ENCODE results near the gene MSH5. TPM values are rescaled to one million over a fixed set of nuclear protein-coding genes. Genes with fewer than 3 reads are reported as not detected.
A peak's percentile ranks its signal among the peaks of the same experiment; 100 is the strongest.

Gene MSH5
- total and polyA plus RNA-seq, 2 of the 13 experiments (the other 11 are each of a cell fraction or from before 2014, with no cell fraction given) = 10.2 to 38.7 TPM

DNA sequence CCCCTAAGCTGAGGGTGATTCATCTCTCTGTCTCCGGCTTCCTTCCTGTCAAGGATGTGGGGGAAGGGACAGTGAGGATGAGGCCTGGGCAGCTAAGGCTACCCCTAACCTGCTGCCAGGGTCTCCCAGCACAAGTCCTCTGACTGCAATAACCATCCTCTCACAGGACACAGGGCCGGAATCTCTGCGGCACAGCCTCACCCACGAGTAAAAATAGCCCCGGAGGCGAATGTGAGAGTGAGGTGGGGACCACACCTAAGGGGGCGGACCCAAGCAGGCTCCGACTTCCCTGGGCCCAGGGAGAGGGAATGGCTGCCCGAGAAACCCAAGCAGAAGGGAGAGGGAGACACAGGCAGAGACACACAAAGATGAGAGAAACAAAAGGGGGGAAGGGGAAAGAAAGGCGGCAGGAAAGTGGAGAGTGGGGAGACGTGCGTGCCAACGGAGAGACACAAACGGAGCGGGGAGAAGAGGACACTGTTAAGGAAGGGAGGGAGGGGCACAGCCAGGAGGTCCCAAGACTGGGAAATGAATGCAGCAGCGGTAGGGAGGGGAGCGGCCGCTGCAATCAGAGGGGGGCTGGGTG lies 4.9 kb upstream of the MSH5 start (continued):
- TF ChIP-seq EP300 (IDR thresholded peaks at IDR 0.05; ENCODE audit: low read depth in 2 of 2, low read length in 2 of 2) (peak in 1 of 2 experiments; percentile 53; a peak in 1 of 4 replicates), EP300 (CRISPR knock-in tag; IDR thresholded peaks at IDR 0.05; ENCODE audit: borderline replicate concordance) (no peak; the same call in 1 of the 2 replicates), MED1 (CRISPR knock-in tag; IDR thresholded peaks at IDR 0.05) (peak; percentile 79), KLF6 (CRISPR knock-in tag; IDR thresholded peaks at IDR 0.05) (no peak; the same call in 1 of the 2 replicates), ZNF761 (CRISPR knock-in tag; conservative IDR thresholded peaks at IDR 0.05) (no peak), ZSCAN25 (CRISPR knock-in tag; IDR thresholded peaks at IDR 0.05) (no peak), ESRRA (CRISPR knock-in tag; IDR thresholded peaks at IDR 0.05; ENCODE audit: low read depth) (no peak), KMT2B (CRISPR knock-in tag; IDR thresholded peaks at IDR 0.05) (no peak), ZNF441 (CRISPR knock-in tag; IDR thresholded peaks at IDR 0.05; ENCODE audit: borderline replicate concordance) (0 out of 2 replicates have a peak, but pooled peaks have one; percentile 40), MEF2D (CRISPR knock-in tag; IDR thresholded peaks at IDR 0.05) (peak; percentile 34; the same call in 1 of the 2 replicates), TAF1 (CRISPR knock-in tag; IDR thresholded peaks at IDR 0.05) (peak; percentile 69), ZNF709 (CRISPR knock-in tag; IDR thresholded peaks at IDR 0.05) (no peak), ZNF841 (CRISPR knock-in tag; IDR thresholded peaks at IDR 0.05; ENCODE audit: borderline replicate concordance) (no peak), EZH2 (conservative IDR thresholded peaks at IDR 0.05; ENCODE audit: low read depth, low read length) (no peak), ZNF335 (CRISPR knock-in tag; IDR thresholded peaks at IDR 0.05) (no peak), ZBTB8A (CRISPR knock-in tag; IDR thresholded peaks at IDR 0.05; ENCODE audit: borderline replicate concordance, low read depth) (no peak), HOXA9 (CRISPR knock-in tag; IDR thresholded peaks at IDR 0.05; ENCODE audit: borderline replicate concordance) (0 out of 2 replicates have a peak, but pooled peaks have one; percentile 43), NCOR1 (IDR thresholded peaks at IDR 0.05; ENCODE audit: borderline replicate concordance, low read length) (no peak)
- TF ChIP-seq, protein P1, sequence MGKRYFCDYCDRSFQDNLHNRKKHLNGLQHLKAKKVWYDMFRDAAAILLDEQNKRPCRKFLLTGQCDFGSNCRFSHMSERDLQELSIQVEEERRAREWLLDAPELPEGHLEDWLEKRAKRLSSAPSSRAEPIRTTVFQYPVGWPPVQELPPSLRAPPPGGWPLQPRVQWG (CRISPR knock-in tag; IDR thresholded peaks at IDR 0.05; ENCODE audit: borderline replicate concordance, low read depth) = no peak
- TF ChIP-seq, protein P2, sequence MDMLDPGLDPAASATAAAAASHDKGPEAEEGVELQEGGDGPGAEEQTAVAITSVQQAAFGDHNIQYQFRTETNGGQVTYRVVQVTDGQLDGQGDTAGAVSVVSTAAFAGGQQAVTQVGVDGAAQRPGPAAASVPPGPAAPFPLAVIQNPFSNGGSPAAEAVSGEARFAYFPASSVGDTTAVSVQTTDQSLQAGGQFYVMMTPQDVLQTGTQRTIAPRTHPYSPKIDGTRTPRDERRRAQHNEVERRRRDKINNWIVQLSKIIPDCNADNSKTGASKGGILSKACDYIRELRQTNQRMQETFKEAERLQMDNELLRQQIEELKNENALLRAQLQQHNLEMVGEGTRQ (IDR thresholded peaks at IDR 0.05; ENCODE audit: low read depth, low read length) = no peak
- TF ChIP-seq, protein P2 (CRISPR knock-in tag; IDR thresholded peaks at IDR 0.05; ENCODE audit: borderline replicate concordance) = no peak
- TF ChIP-seq, protein P3, sequence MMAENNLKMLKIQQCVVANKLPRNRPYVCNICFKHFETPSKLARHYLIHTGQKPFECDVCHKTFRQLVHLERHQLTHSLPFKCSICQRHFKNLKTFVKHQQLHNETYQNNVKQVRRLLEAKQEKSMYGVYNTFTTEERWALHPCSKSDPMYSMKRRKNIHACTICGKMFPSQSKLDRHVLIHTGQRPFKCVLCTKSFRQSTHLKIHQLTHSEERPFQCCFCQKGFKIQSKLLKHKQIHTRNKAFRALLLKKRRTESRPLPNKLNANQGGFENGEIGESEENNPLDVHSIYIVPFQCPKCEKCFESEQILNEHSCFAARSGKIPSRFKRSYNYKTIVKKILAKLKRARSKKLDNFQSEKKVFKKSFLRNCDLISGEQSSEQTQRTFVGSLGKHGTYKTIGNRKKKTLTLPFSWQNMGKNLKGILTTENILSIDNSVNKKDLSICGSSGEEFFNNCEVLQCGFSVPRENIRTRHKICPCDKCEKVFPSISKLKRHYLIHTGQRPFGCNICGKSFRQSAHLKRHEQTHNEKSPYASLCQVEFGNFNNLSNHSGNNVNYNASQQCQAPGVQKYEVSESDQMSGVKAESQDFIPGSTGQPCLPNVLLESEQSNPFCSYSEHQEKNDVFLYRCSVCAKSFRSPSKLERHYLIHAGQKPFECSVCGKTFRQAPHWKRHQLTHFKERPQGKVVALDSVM (CRISPR knock-in tag; IDR thresholded peaks at IDR 0.05) = no peak
- TF ChIP-seq, protein P4, sequence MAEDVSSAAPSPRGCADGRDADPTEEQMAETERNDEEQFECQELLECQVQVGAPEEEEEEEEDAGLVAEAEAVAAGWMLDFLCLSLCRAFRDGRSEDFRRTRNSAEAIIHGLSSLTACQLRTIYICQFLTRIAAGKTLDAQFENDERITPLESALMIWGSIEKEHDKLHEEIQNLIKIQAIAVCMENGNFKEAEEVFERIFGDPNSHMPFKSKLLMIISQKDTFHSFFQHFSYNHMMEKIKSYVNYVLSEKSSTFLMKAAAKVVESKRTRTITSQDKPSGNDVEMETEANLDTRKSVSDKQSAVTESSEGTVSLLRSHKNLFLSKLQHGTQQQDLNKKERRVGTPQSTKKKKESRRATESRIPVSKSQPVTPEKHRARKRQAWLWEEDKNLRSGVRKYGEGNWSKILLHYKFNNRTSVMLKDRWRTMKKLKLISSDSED (CRISPR knock-in tag; IDR thresholded peaks at IDR 0.05) = no peak
- TF ChIP-seq, protein P5, sequence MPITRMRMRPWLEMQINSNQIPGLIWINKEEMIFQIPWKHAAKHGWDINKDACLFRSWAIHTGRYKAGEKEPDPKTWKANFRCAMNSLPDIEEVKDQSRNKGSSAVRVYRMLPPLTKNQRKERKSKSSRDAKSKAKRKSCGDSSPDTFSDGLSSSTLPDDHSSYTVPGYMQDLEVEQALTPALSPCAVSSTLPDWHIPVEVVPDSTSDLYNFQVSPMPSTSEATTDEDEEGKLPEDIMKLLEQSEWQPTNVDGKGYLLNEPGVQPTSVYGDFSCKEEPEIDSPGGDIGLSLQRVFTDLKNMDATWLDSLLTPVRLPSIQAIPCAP (CRISPR knock-in tag; IDR thresholded peaks at IDR 0.05; ENCODE audit: low read depth) = no peak

All from HepG2 (cell line).